ENCODE data around the gene DLGAP5.

The DLGAP5 gene

DNA sequence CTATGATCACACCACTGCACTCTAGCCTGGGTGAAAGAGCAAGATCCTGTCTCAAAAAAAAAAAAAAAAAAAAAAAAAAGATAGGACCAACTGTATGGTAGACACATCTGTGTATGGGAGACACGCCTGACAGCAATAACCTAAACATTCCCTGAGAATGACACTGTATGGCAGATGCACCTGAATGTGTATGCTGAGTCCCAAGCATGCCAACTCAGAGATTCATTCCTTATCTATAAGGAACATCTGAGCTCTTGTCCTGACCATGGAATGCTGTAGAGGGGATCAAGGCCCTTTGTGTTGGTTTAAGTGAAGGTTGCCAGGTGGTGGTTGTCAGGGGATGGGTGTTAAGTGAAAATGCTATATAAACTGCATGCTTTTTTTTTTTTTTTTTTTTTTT is 81.5 kb downstream of the DLGAP5 start:
- TF ChIP-seq, protein P1, sequence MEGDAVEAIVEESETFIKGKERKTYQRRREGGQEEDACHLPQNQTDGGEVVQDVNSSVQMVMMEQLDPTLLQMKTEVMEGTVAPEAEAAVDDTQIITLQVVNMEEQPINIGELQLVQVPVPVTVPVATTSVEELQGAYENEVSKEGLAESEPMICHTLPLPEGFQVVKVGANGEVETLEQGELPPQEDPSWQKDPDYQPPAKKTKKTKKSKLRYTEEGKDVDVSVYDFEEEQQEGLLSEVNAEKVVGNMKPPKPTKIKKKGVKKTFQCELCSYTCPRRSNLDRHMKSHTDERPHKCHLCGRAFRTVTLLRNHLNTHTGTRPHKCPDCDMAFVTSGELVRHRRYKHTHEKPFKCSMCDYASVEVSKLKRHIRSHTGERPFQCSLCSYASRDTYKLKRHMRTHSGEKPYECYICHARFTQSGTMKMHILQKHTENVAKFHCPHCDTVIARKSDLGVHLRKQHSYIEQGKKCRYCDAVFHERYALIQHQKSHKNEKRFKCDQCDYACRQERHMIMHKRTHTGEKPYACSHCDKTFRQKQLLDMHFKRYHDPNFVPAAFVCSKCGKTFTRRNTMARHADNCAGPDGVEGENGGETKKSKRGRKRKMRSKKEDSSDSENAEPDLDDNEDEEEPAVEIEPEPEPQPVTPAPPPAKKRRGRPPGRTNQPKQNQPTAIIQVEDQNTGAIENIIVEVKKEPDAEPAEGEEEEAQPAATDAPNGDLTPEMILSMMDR (IDR thresholded peaks at IDR 0.05; ENCODE audit: extremely low read depth, missing control alignments): no peak
- no peak for DNase-seq (ENCODE audit: low spot score)

DNA sequence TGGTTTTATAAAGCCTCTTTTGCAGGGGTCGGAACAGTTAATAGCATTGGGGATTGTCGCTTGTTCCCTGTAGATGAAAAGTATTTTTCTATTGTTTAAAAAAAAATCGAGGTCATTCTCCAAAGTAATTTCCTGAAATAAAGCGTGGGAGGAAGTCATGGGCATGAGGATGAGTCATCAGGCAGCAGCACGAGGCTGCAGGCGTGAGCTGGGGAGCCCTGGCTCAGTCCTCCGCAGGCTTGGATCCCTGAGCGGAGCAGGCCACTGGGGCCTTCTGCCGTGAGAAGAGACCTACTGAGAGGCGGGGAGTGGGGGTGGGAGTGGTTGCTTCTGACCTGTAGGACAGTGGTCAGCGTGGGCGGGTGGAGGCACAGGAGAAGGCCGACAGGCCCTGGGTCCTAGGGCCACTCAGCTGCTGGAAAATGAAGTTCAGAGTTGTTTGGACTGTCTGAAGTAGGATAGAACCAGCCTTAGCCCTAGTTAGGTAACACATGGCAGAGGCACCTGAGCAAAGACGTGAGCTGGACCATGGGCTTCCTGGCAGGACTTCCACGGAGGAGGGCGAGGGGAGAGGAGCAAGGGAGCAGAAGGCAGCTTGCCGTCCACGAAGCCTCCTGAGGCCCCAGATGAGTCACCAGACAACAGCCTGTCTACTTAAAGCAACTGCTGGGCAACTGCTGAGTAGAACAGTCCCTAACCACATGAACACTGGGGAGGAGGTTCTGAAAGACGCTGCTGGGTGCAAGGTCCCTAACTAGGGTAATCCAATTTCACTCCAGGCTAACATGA is 83.4 kb downstream of the DLGAP5 start:
- peak; percentile 58 for DNase-seq (ENCODE audit: low spot score)

DNA sequence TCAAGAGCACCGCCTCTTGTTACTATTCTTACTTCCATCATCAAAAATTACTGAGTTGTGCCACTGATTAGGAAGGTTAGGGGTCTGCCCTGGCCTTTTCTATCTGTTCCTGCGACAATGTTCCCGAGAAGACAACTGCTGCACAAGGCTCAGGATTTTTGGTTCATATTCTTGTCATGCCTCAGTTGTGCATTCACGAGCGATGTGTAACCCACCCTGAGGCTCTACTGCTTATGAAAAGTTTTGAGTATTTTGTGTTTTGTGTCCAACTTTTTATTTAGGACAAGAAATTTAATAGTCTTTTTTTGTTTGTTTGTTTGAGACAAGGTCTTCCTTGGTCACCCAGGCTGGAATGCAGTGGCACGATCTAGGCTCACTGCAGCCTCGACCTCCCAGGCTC is 85.4 kb downstream of the DLGAP5 start:
- TF ChIP-seq, protein P1 (IDR thresholded peaks at IDR 0.05; ENCODE audit: extremely low read depth, missing control alignments): no peak
- no peak for DNase-seq (ENCODE audit: low spot score)

More for the DNA sequence above, 83.4 kb downstream of the DLGAP5 start:
- TF ChIP-seq, protein P1 (IDR thresholded peaks at IDR 0.05; ENCODE audit: extremely low read depth, missing control alignments): no peak

DNA sequence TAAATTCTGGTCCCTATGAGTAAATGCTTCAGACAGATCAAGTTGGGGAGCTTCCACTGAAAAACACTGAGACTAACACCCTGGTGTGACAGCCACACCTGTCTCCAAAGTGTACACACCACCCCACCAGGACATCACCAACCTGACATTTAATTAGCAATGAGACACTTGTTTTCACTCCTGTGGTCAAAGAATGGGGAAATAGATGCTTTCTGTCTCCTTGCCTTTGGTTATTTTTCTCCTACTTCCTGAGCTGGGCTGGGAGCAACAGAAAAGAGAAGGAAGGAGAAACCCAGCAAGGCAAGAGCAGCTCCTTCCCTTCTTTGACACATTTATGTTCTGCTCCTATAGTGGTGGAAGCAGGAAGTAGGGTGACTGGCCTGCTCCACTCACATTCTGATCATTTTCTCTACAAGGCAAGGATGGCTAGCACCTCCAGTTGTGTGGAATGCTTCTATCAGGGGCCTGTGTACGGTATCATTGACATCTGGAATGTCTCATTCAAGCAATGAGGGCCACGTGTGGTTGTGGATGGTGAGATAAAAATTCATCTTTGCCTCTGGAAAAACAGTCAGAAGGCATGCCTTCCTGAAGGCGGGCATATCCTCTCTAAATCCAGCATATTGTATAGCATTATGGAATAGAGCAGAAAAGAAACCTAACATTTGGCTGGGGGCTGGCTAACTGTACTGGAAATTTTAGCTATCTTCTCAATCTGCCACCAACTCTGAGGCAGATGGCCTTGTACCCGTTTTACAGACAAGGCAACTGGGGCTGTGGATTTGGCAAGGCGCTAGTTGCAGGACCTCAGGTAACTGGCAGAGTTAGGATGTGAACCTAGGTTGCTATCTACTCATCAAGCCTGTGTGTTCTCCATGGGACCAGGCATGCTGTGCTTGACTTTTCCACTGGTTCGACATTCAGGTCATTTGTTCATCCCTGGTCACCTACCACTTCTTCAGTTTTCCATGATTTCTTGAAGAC is 87.1 kb downstream of the DLGAP5 start:
- TF ChIP-seq, protein P1 (IDR thresholded peaks at IDR 0.05; ENCODE audit: extremely low read depth, missing control alignments): no peak
- DNase-seq (ENCODE audit: low spot score): no peak

DNA sequence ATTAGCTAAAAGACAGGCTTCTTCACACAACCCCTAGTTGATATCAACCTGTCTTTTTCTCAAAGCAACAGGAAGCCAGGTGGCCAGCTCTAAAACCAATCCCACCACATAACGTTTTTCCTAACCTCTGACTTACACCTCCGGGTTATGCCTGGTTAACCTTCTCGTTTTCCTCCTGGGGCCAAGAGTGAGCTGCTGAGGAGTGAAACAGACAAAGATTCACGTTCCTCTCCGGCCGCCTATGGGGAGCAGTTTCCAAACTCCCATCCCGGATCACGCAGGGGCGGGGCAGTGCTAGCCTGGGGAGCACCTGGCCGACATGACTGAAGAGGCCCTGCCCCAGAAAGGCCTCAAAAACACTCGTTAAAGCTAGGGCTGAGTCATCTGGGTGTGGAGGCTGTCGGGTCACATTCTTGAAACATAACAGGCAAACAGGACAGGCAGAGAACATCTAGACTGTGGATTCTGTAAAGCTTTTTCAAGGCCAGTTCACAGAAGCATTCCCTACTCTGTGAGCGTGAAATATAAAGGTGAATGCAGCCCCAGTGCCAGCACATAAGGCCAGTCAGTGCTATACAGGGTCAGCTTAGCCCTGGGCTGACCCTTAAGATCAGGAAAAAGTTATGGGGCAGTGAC is 88.3 kb downstream of the DLGAP5 start:
- TF ChIP-seq, protein P1 (IDR thresholded peaks at IDR 0.05; ENCODE audit: extremely low read depth, missing control alignments): no peak
- no peak for DNase-seq (ENCODE audit: low spot score)

DNA sequence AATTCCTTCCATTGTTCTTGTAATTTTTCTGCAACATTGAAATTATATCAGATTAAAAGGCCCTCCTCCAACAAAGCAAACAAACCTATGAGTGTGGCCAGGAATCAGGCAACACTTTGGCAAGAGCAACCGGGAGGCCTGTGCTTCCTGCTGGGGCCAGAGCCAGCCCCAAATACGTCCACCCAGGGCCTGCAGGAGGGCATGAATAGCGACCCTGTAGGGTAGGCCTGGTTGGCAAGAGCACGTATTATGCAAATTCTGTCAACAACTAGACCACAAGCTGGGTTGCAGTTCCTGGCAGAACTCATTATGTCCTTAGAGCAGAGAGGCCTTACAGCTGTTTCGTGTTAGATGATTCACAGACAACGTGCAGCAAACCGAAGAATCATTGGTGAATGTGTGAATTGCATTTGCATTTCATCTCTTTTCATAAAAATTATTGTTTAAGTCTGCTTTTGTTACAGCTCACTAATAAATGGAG is 89.2 kb downstream of the DLGAP5 start:
- TF ChIP-seq, protein P1 (IDR thresholded peaks at IDR 0.05; ENCODE audit: extremely low read depth, missing control alignments): no peak
- peak; percentile 58 for DNase-seq (ENCODE audit: low spot score)

All from GM20000 (cell line).